ENCODE measurements around the gene VSTM1. TPM values are rescaled to one million over a fixed set of nuclear protein-coding genes. Genes with fewer than 3 reads are reported as not detected.
A peak's percentile ranks its signal among the peaks of the same experiment; 100 is the strongest.

The VSTM1 gene
- total and polyA plus RNA-seq, 4 donors = 0.07 to 1.3 TPM; not detected in 2

GRCh38 chr19:54095136-54095858 is 31.6 kb upstream of the VSTM1 start:
- Histone ChIP-seq H3K4me1 (ENCODE audit: control insufficient read depth in 4 of 4, insufficient read depth in 4 of 4, low read length in 3 of 4) (peaks cover 0 to 5% (median 4%) of the 10 kb centered on the region in 4 donors), H3K27ac (ENCODE audit: low read depth in 1 of 2, low read length in 2 of 2) (no peak overlapping the region), H3K36me3 (ENCODE audit: control insufficient read depth in 4 of 4, insufficient read depth in 3 of 4, low read depth in 1 of 4, low read length in 3 of 4) (no peaks in the 10 kb centered on the region), H3K9ac (ENCODE audit: low read depth in 1 of 2, low read length in 2 of 2) (no peak overlapping the region), H3K4me3 (ENCODE audit: low read depth in 1 of 3, low read length in 3 of 3) (peak overlapping the region in 1 of 3 donors; percentile 20), H3K27me3 (ENCODE audit: control insufficient read depth in 4 of 4, insufficient read depth in 4 of 4, low read length in 3 of 4) (peaks cover 0 to 4% (median 0%) of the 10 kb centered on the region in 4 donors), H3K9me3 (ENCODE audit: control insufficient read depth in 4 of 4, low read length in 3 of 4) (no peaks in the 10 kb centered on the region)
- DNase-seq (ENCODE audit: low spot score) = no peak
- TF ChIP-seq NR2F2 (IDR thresholded peaks at IDR 0.05) (no peak), FOXA1 (IDR thresholded peaks at IDR 0.05) (no peak), HNF4A (conservative IDR thresholded peaks at IDR 0.05) (no peak), ZBTB33 (IDR thresholded peaks at IDR 0.05) (no peak), HNF4G (IDR thresholded peaks at IDR 0.05) (no peak), RXRA (IDR thresholded peaks at IDR 0.05) (no peak), JUND (IDR thresholded peaks at IDR 0.05) (no peak), GABPA (IDR thresholded peaks at IDR 0.05 in 1 of 2, conservative IDR thresholded peaks at IDR 0.05 in 1 of 2) (no peak), YY1 (IDR thresholded peaks at IDR 0.05) (no peak), CTCF (IDR thresholded peaks at IDR 0.05; ENCODE audit: low read depth, low read length, missing input control) (no peak)
- TF ChIP-seq, protein P1, sequence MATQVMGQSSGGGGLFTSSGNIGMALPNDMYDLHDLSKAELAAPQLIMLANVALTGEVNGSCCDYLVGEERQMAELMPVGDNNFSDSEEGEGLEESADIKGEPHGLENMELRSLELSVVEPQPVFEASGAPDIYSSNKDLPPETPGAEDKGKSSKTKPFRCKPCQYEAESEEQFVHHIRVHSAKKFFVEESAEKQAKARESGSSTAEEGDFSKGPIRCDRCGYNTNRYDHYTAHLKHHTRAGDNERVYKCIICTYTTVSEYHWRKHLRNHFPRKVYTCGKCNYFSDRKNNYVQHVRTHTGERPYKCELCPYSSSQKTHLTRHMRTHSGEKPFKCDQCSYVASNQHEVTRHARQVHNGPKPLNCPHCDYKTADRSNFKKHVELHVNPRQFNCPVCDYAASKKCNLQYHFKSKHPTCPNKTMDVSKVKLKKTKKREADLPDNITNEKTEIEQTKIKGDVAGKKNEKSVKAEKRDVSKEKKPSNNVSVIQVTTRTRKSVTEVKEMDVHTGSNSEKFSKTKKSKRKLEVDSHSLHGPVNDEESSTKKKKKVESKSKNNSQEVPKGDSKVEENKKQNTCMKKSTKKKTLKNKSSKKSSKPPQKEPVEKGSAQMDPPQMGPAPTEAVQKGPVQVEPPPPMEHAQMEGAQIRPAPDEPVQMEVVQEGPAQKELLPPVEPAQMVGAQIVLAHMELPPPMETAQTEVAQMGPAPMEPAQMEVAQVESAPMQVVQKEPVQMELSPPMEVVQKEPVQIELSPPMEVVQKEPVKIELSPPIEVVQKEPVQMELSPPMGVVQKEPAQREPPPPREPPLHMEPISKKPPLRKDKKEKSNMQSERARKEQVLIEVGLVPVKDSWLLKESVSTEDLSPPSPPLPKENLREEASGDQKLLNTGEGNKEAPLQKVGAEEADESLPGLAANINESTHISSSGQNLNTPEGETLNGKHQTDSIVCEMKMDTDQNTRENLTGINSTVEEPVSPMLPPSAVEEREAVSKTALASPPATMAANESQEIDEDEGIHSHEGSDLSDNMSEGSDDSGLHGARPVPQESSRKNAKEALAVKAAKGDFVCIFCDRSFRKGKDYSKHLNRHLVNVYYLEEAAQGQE (IDR thresholded peaks at IDR 0.05) = no peak
- TF ChIP-seq, protein P2, sequence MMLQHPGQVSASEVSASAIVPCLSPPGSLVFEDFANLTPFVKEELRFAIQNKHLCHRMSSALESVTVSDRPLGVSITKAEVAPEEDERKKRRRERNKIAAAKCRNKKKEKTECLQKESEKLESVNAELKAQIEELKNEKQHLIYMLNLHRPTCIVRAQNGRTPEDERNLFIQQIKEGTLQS (IDR thresholded peaks at IDR 0.05) = no peak
- 67% methylated on average over 22 of the region's 22 CpGs for WGBS

DNA sequence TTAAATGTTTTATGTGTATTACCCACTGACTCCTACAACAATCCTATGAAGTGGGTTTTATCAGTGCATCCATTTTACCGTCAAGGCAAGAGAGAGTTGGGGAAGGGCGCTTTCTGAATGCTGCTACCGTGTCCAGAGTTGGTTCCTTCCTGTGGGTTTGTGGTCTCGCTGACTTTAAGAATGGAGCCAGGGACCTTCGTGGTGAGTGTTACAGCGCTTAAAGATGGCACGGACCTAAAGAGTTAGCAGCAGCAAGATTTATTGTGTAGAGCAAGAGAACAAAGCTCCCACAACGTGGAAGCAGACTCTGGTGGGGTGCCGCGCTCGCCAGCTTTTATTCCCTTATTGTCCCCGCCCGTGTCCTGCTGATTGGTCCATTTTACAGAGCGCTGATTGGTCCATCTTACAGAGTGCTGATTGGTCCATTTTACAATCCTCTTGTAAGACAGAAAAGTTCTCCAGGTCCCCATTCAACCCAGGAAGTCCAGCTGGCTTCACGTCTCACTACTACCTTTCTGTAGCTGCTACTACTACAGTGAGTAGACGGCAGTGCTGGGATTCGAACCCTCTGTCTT is 30.8 kb upstream of the VSTM1 start:
- no peaks in the 10 kb centered on the region for H3K36me3 ChIP-seq (ENCODE audit: control insufficient read depth in 4 of 4, insufficient read depth in 3 of 4, low read depth in 1 of 4, low read length in 3 of 4)
- 81% methylated on average over 17 of the region's 17 CpGs for WGBS
- no peak overlapping the region for H3K27ac ChIP-seq (ENCODE audit: low read depth in 1 of 2, low read length in 2 of 2)
- no peaks in the 10 kb centered on the region for H3K9me3 ChIP-seq (ENCODE audit: control insufficient read depth in 4 of 4, low read length in 3 of 4)
- H3K4me1 ChIP-seq (ENCODE audit: control insufficient read depth in 4 of 4, insufficient read depth in 4 of 4, low read length in 3 of 4) = peaks cover 0 to 5% (median 4%) of the 10 kb centered on the region in 4 donors
- H3K4me3 ChIP-seq (ENCODE audit: low read depth in 1 of 3, low read length in 3 of 3) = no peak overlapping the region
- H3K9ac ChIP-seq (ENCODE audit: low read depth in 1 of 2, low read length in 2 of 2) = no peak overlapping the region
- DNase-seq (ENCODE audit: low spot score) = no peak
- peaks cover 0 to 4% (median 0%) of the 10 kb centered on the region in 4 donors for H3K27me3 ChIP-seq (ENCODE audit: control insufficient read depth in 4 of 4, insufficient read depth in 4 of 4, low read length in 3 of 4)
- TF ChIP-seq RXRA (IDR thresholded peaks at IDR 0.05) (no peak), TAF1 (conservative IDR thresholded peaks at IDR 0.05) (no peak), CTCF (IDR thresholded peaks at IDR 0.05; ENCODE audit: low read depth, low read length, missing input control) (no peak), YY1 (IDR thresholded peaks at IDR 0.05) (no peak), FOXA2 (IDR thresholded peaks at IDR 0.05) (no peak), RAD21 (IDR thresholded peaks at IDR 0.05) (no peak), EGR1 (IDR thresholded peaks at IDR 0.05; ENCODE audit: low read depth in 2 of 2) (no peak), ZBTB33 (IDR thresholded peaks at IDR 0.05) (no peak), GABPA (IDR thresholded peaks at IDR 0.05 in 1 of 2, conservative IDR thresholded peaks at IDR 0.05 in 1 of 2) (no peak), HNF4G (IDR thresholded peaks at IDR 0.05) (no peak), JUND (IDR thresholded peaks at IDR 0.05) (no peak), MAX (IDR thresholded peaks at IDR 0.05) (no peak)
- TF ChIP-seq, protein P2 (IDR thresholded peaks at IDR 0.05) = no peak
